H9 (cell line): ENCODE results near the gene ORM2. TPM values are rescaled to one million over a fixed set of nuclear protein-coding genes. Genes with fewer than 3 reads are reported as not detected.
A peak's percentile ranks its signal among the peaks of the same experiment; 100 is the strongest.

ENCODE experiments used
- DNase-seq: peaks from one replicate; pipeline ENCODE4 v3.0.0-alpha.2; 2017
- H2AFZ ChIP-seq: one replicate; pipeline ENCODE4 v1.6.1; 2013; ENCODE audit warnings: mild to moderate bottlenecking, low read length, control low read depth, moderate library complexity
- H2AK5ac ChIP-seq: 2 replicates; pipeline ENCODE4 v1.6.1; 2013; ENCODE audit warnings: low read length, control low read depth, mixed read lengths; ENCODE audit not compliant: insufficient read length
- H2BK120ac ChIP-seq: one replicate; pipeline ENCODE4 v1.6.1; 2013; ENCODE audit warnings: low read depth, mild to moderate bottlenecking, low read length, control low read depth, inconsistent platforms; ENCODE audit not compliant: poor library complexity, severe bottlenecking
- H2BK12ac ChIP-seq: 2 replicates; pipeline ENCODE4 v1.6.1; 2013; ENCODE audit warnings: low read length, control low read depth, mixed read lengths, low read depth; ENCODE audit not compliant: insufficient read length
- H2BK15ac ChIP-seq: 2 replicates; pipeline ENCODE4 v1.6.1; 2013; ENCODE audit warnings: low read depth, low read length, control low read depth
- H2BK20ac ChIP-seq: one replicate; pipeline ENCODE4 v1.6.1; 2013; ENCODE audit warnings: low read depth, mild to moderate bottlenecking, low read length, control low read depth, inconsistent platforms; ENCODE audit not compliant: poor library complexity, severe bottlenecking
- H2BK5ac ChIP-seq: 2 replicates; pipeline ENCODE4 v1.6.1; 2013; ENCODE audit warnings: low read length, control low read depth, mixed read lengths; ENCODE audit not compliant: insufficient read length
- H3K14ac ChIP-seq: 2 replicates; pipeline ENCODE4 v1.6.1; 2013; ENCODE audit warnings: low read length, control low read depth; ENCODE audit not compliant: insufficient read depth
- H3K18ac ChIP-seq: 2 replicates; pipeline ENCODE4 v1.6.1; 2013; ENCODE audit warnings: low read depth, mild to moderate bottlenecking, mixed read lengths, low read length, control low read depth; ENCODE audit not compliant: insufficient read length
- H3K23ac ChIP-seq: 2 replicates; pipeline ENCODE4 v1.6.1; 2013; ENCODE audit warnings: low read length, control low read depth, mixed read lengths, low read depth; ENCODE audit not compliant: insufficient read length
- H3K23me2 ChIP-seq: 2 replicates; pipeline ENCODE4 v1.6.1; 2013; ENCODE audit warnings: low read depth, mild to moderate bottlenecking, mixed read lengths, low read length, control low read depth; ENCODE audit not compliant: insufficient read length, poor library complexity, severe bottlenecking
- H3K27ac ChIP-seq: 2 replicates; pipeline ENCODE4 v1.5.1; 2013; ENCODE audit warnings: low read length, control low read depth, mixed read lengths, low read depth; ENCODE audit not compliant: insufficient read length
- H3K27me3 ChIP-seq: 2 replicates; pipeline ENCODE4 v1.6.1; 2013; ENCODE audit warnings: low read length, control low read depth, inconsistent platforms; ENCODE audit not compliant: insufficient read depth
- H3K4ac ChIP-seq: 2 replicates; pipeline ENCODE4 v1.6.1; 2013; ENCODE audit warnings: low read depth, mild to moderate bottlenecking, control low read depth, inconsistent platforms, low read length, moderate library complexity
- H3K4me1 ChIP-seq: 2 replicates; pipeline ENCODE4 v1.6.1; 2013; ENCODE audit warnings: low read length, control low read depth, inconsistent platforms; ENCODE audit not compliant: insufficient read depth
- H3K4me2 ChIP-seq: 2 replicates; pipeline ENCODE4 v1.6.1; 2013; ENCODE audit warnings: low read length, control low read depth, mixed read lengths; ENCODE audit not compliant: insufficient read length, insufficient read depth
- H3K56ac ChIP-seq: 2 replicates; pipeline ENCODE4 v1.6.1; 2013; ENCODE audit warnings: low read depth, mild to moderate bottlenecking, mixed read lengths, low read length, control low read depth; ENCODE audit not compliant: insufficient read length
- H3K79me1 ChIP-seq: 2 replicates; pipeline ENCODE4 v1.6.1; 2013; ENCODE audit warnings: low read depth, mild to moderate bottlenecking, moderate library complexity, low read length, control low read depth, inconsistent platforms; ENCODE audit not compliant: insufficient read depth, poor library complexity, severe bottlenecking
- H3K79me2 ChIP-seq: 2 replicates; pipeline ENCODE4 v1.6.1; 2013; ENCODE audit warnings: low read length, control low read depth, inconsistent platforms; ENCODE audit not compliant: insufficient read depth
- H3K9ac ChIP-seq: 2 replicates; pipeline ENCODE4 v1.6.1; 2013; ENCODE audit warnings: low read length, control low read depth, mixed read lengths; ENCODE audit not compliant: insufficient read length; ENCODE audit errors: extremely low read depth
- H3K9me3 ChIP-seq: one replicate; pipeline ENCODE4 v1.6.1; 2013; ENCODE audit warnings: low read depth, low read length, inconsistent platforms; ENCODE audit not compliant: control insufficient read depth
- H3T11ph ChIP-seq: one replicate; pipeline ENCODE4 v1.6.1; 2013; ENCODE audit warnings: mild to moderate bottlenecking, low read length, control low read depth, inconsistent platforms
- H4K20me1 ChIP-seq: one replicate; pipeline ENCODE4 v1.6.1; 2013; ENCODE audit not compliant: control insufficient read depth, insufficient read length, insufficient read depth
- H4K5ac ChIP-seq: 2 replicates; pipeline ENCODE4 v1.6.1; 2013; ENCODE audit warnings: low read depth, mild to moderate bottlenecking, mixed read lengths, low read length, control low read depth; ENCODE audit not compliant: insufficient read length
- H4K8ac ChIP-seq: replicated peaks from 2 replicates; pipeline ENCODE4 v1.6.1; 2013; ENCODE audit warnings: low read length, control low read depth, mixed read lengths, low read depth; ENCODE audit not compliant: insufficient read length
- H4K91ac ChIP-seq: 2 replicates; pipeline ENCODE4 v1.6.1; 2013; ENCODE audit warnings: low read depth, mild to moderate bottlenecking, moderate library complexity, mixed read lengths, low read length, control low read depth; ENCODE audit not compliant: insufficient read length
- H3K27ac Mint-ChIP-seq, 3 experiments: 2 replicates in 2 of 3; 3 replicates in 1 of 3; pipeline ENCODE4 v1.8.0; 2020 to 2021; ENCODE audit warnings: mixed read lengths in 3 of 3, mild to moderate bottlenecking in 1 of 3, moderate library complexity in 1 of 3
- H3K27me3 Mint-ChIP-seq: 2 replicates; pipeline ENCODE4 v1.8.0; 2021; ENCODE audit warnings: low read depth, mild to moderate bottlenecking, moderate library complexity, mixed read lengths
- H3K36me3 Mint-ChIP-seq, 3 experiments: 2 replicates in 2 of 3; 3 replicates in 1 of 3; pipeline ENCODE4 v1.8.0; 2020 to 2021; ENCODE audit warnings: low read depth in 3 of 3, mixed read lengths in 3 of 3; ENCODE audit not compliant: insufficient read depth in 1 of 3
- H3K4me1 Mint-ChIP-seq, 2 experiments: 2 replicates each; pipeline ENCODE4 v1.8.0; 2020; ENCODE audit warnings: mixed read lengths in 2 of 2
- H3K4me3 Mint-ChIP-seq, 2 experiments: 2 replicates in 1 of 2; 3 replicates in 1 of 2; pipeline ENCODE4 v1.8.0; 2020 to 2021; ENCODE audit warnings: mild to moderate bottlenecking in 2 of 2, mixed read lengths in 2 of 2, moderate library complexity in 1 of 2
- H3K9me3 Mint-ChIP-seq, 2 experiments: 2 replicates in 1 of 2; 3 replicates in 1 of 2; pipeline ENCODE4 v1.8.0; 2020; ENCODE audit warnings: mild to moderate bottlenecking in 2 of 2, mixed read lengths in 2 of 2, moderate library complexity in 1 of 2
- WGBS: extraction: QIAGEN DNeasy Blood & Tissue Kit; methylation state at CpG from one replicate; pipeline ENCODE4 v1.1.7; 2013; ENCODE audit warnings: missing lambda C conversion rate, low lambda C conversion rate, mixed read lengths; ENCODE audit not compliant: insufficient read length; ENCODE audit errors: extremely low coverage; 5-methylcytosine and 5-hydroxymethylcytosine counted together
- total RNA-seq: library from RNA; stranded (reverse); gene quantifications from 2 replicates; pipeline ENCODE4 v1.2.1, GENCODE V29; 2021
- TF ChIP-seq, protein P1 (sequence below): fragments of 200-600 bp; sonication (generic); conservative IDR thresholded peaks from 3 replicates; pipeline ENCODE4 v1.8.0; 2021; ENCODE audit warnings: antibody characterized with exemption, mild to moderate bottlenecking

The ORM2 gene
- total RNA-seq, 1 experiment from 2014 or later, result 1.2 TPM

DNA sequence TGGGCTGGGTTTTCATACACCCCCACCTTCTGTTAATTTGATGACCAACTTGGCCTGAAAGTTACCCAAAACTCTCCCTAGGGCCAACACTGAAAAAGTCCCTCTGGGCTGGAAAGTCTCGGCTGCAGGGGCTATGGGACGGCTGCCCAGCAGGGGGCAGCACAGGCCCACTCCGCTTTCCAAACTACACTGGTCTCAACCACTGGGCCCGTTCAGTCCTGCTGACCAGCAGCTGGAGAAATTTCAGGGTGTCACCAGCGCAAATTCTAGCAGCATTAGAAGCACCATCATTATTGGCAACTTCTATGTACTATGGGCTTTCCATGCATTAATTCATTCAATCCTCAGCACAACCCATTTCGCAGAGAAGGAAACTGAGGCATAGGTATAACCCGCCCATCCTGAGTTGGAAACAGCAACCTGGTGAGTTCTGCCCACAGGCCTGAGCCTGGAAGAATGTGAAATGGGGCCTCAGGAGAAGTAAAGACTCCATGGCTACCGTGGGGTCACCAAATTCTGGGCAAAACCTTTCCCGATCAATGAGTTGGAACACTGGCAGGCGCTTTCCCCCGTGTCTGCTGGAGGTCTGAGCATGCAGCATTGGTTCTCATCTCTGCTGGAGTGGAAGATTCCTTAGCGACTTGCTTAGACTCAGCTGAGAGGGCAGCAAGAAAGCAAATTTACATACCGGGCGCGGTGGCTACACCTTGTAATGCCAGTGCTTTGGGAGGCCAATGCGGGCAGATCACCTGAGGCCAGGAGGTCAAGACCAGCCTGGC, 9.7 kb downstream of the ORM2 start:
- Histone ChIP-seq H3K4me1 (no peaks in the 10 kb centered on the region), H3K9me3 (no peaks in the 10 kb centered on the region), H3K79me2 (no peaks in the 10 kb centered on the region), H2BK20ac (no peak overlapping the region), H3K9ac (no peak overlapping the region), H2AK5ac (no peak overlapping the region), H3K18ac (no peak overlapping the region), H2BK5ac (no peak overlapping the region), H3K23me2 (no peaks in the 10 kb centered on the region), H4K20me1 (no peaks in the 10 kb centered on the region), H2BK15ac (no peak overlapping the region), H2AFZ (no peak overlapping the region), H2BK12ac (no peak overlapping the region), H4K91ac (no peak overlapping the region), H2BK120ac (no peak overlapping the region), H3K79me1 (no peaks in the 10 kb centered on the region), H3K56ac (no peak overlapping the region), H4K5ac (no peak overlapping the region), H3K14ac (no peak overlapping the region), H3K4ac (no peak overlapping the region), H3K27me3 (no peaks in the 10 kb centered on the region), H4K8ac (no peak overlapping the region), H3K4me2 (no peak overlapping the region), H3K27ac (no peak overlapping the region), H3T11ph (no peak overlapping the region), H3K23ac (no peak overlapping the region)
- Mint-ChIP-seq H3K36me3 (peaks cover 45 to 74% (median 64%) of the 10 kb centered on the region in 3 experiments), H3K27me3 (no peaks in the 10 kb centered on the region; the same call in 1 of the 2 replicates), H3K9me3 (no peaks in the 10 kb centered on the region; a peak in 1 of 5 replicates), H3K4me1 (no peaks in the 10 kb centered on the region), H3K27ac (no peak overlapping the region), H3K4me3 (no peak overlapping the region)
- no CpG with 5 or more reads among the region's 16 CpGs for WGBS
- TF ChIP-seq, protein P1, sequence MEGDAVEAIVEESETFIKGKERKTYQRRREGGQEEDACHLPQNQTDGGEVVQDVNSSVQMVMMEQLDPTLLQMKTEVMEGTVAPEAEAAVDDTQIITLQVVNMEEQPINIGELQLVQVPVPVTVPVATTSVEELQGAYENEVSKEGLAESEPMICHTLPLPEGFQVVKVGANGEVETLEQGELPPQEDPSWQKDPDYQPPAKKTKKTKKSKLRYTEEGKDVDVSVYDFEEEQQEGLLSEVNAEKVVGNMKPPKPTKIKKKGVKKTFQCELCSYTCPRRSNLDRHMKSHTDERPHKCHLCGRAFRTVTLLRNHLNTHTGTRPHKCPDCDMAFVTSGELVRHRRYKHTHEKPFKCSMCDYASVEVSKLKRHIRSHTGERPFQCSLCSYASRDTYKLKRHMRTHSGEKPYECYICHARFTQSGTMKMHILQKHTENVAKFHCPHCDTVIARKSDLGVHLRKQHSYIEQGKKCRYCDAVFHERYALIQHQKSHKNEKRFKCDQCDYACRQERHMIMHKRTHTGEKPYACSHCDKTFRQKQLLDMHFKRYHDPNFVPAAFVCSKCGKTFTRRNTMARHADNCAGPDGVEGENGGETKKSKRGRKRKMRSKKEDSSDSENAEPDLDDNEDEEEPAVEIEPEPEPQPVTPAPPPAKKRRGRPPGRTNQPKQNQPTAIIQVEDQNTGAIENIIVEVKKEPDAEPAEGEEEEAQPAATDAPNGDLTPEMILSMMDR, result peak; percentile 90
- DNase-seq, result peak; percentile 71
